ENCODE results near the gene ABCA2.

ABCA2 gene

GRCh38 chr9:137027369-137028262 is at the start of gene ABCA2:
Gene ABCA2 (minus strand): TSS chr9:137028237. CDS start chr9:137028140, 97 bp downstream.
- no peaks in the 10 kb centered on the region for H3K36me3 ChIP-seq (ENCODE audit: insufficient read depth, low read length)
- peak within 1 kb of the TSS; percentile 38 to 71 for H3K4me3 ChIP-seq (ENCODE audit: low read depth in 1 of 2, low read length in 2 of 2)
- H3K9me3 ChIP-seq (ENCODE audit: low read length) = no peaks in the 10 kb centered on the region
- no peaks in the 10 kb centered on the region for H3K27me3 ChIP-seq (ENCODE audit: control insufficient read depth in 1 of 2, insufficient read depth in 2 of 2, low read length in 2 of 2)
- peak within 1 kb of the TSS; percentile 52 for H3K27ac ChIP-seq (ENCODE audit: low read depth, low read length)
- H3K9ac ChIP-seq (ENCODE audit: low read length) = no peak within 1 kb of the TSS
- H3K4me1 ChIP-seq (ENCODE audit: insufficient read depth, low read length) = peaks cover 27% of the 10 kb centered on the region

- Histone ChIP-seq H3K4me1 (ENCODE audit: insufficient read depth, low read length) (peaks cover 8% of the 10 kb centered on the region), H3K36me3 (ENCODE audit: insufficient read depth, low read length) (peaks cover 6% of the 10 kb centered on the region), H3K9ac (ENCODE audit: low read length) (no peak within 1 kb of the TSS), H3K27me3 (ENCODE audit: control insufficient read depth in 1 of 2, insufficient read depth in 2 of 2, low read length in 2 of 2) (peaks cover 7 to 37% of the 10 kb centered on the region in 2 donors), H3K9me3 (ENCODE audit: low read length) (no peaks in the 10 kb centered on the region), H3K4me3 (ENCODE audit: low read depth in 1 of 2, low read length in 2 of 2) (peak within 1 kb of the TSS; percentile 38 to 41), H3K27ac (ENCODE audit: low read depth, low read length) (no peak within 1 kb of the TSS)
Measured at GRCh38 chr9:137077010-137077747, 49.1 kb upstream of the ABCA2 start, which contains the start of gene UAP1L1. Gene UAP1L1 (plus strand): TSS chr9:137077517. CDS start chr9:137077533, 16 bp downstream.

- Histone ChIP-seq H3K36me3 (ENCODE audit: insufficient read depth, low read length) (peaks cover 6% of the 10 kb centered on the region), H3K9ac (ENCODE audit: low read length) (no peak overlapping the region), H3K4me3 (ENCODE audit: low read depth in 1 of 2, low read length in 2 of 2) (no peak overlapping the region), H3K4me1 (ENCODE audit: insufficient read depth, low read length) (peaks cover 8% of the 10 kb centered on the region), H3K27ac (ENCODE audit: low read depth, low read length) (no peak overlapping the region), H3K9me3 (ENCODE audit: low read length) (no peaks in the 10 kb centered on the region), H3K27me3 (ENCODE audit: control insufficient read depth in 1 of 2, insufficient read depth in 2 of 2, low read length in 2 of 2) (peaks cover 7 to 37% of the 10 kb centered on the region in 2 donors)
Measured at GRCh38 chr9:137076636-137077009, 48.6 kb upstream of the ABCA2 start.

- peaks cover 6% of the 10 kb centered on the region for H3K36me3 ChIP-seq (ENCODE audit: insufficient read depth, low read length)
- H3K4me3 ChIP-seq (ENCODE audit: low read depth in 1 of 2, low read length in 2 of 2) = no peak overlapping the region
- peaks cover 7 to 32% of the 10 kb centered on the region in 2 donors for H3K27me3 ChIP-seq (ENCODE audit: control insufficient read depth in 1 of 2, insufficient read depth in 2 of 2, low read length in 2 of 2)
- H3K4me1 ChIP-seq (ENCODE audit: insufficient read depth, low read length) = peaks cover 8% of the 10 kb centered on the region
- H3K9me3 ChIP-seq (ENCODE audit: low read length) = no peaks in the 10 kb centered on the region
- no peak overlapping the region for H3K27ac ChIP-seq (ENCODE audit: low read depth, low read length)
- no peak overlapping the region for H3K9ac ChIP-seq (ENCODE audit: low read length)
Measured at GRCh38 chr9:137075275-137075775, 47.3 kb upstream of the ABCA2 start.

GRCh38 chr9:137074657-137075274 is 46.7 kb upstream of the ABCA2 start:
- peaks cover 2% of the 10 kb centered on the region for H3K36me3 ChIP-seq (ENCODE audit: insufficient read depth, low read length)
- H3K4me1 ChIP-seq (ENCODE audit: insufficient read depth, low read length) = peaks cover 8% of the 10 kb centered on the region
- no peak overlapping the region for H3K9ac ChIP-seq (ENCODE audit: low read length)
- peaks cover 7 to 29% of the 10 kb centered on the region in 2 donors for H3K27me3 ChIP-seq (ENCODE audit: control insufficient read depth in 1 of 2, insufficient read depth in 2 of 2, low read length in 2 of 2)
- no peak overlapping the region for H3K27ac ChIP-seq (ENCODE audit: low read depth, low read length)
- no peaks in the 10 kb centered on the region for H3K9me3 ChIP-seq (ENCODE audit: low read length)
- H3K4me3 ChIP-seq (ENCODE audit: low read depth in 1 of 2, low read length in 2 of 2) = no peak overlapping the region

GRCh38 chr9:137073992-137074399 is 46.0 kb upstream of the ABCA2 start:
- Histone ChIP-seq H3K4me3 (ENCODE audit: low read depth in 1 of 2, low read length in 2 of 2) (no peak overlapping the region), H3K36me3 (ENCODE audit: insufficient read depth, low read length) (no peaks in the 10 kb centered on the region), H3K27ac (ENCODE audit: low read depth, low read length) (no peak overlapping the region), H3K9me3 (ENCODE audit: low read length) (no peaks in the 10 kb centered on the region), H3K9ac (ENCODE audit: low read length) (no peak overlapping the region), H3K27me3 (ENCODE audit: control insufficient read depth in 1 of 2, insufficient read depth in 2 of 2, low read length in 2 of 2) (peaks cover 14 to 29% of the 10 kb centered on the region in 2 donors), H3K4me1 (ENCODE audit: insufficient read depth, low read length) (peaks cover 8% of the 10 kb centered on the region)

GRCh38 chr9:137071282-137071681 is 43.2 kb upstream of the ABCA2 start:
- Histone ChIP-seq H3K9me3 (ENCODE audit: low read length) (no peaks in the 10 kb centered on the region), H3K27me3 (ENCODE audit: control insufficient read depth in 1 of 2, insufficient read depth in 2 of 2, low read length in 2 of 2) (peaks cover 12 to 22% of the 10 kb centered on the region in 2 donors), H3K4me1 (ENCODE audit: insufficient read depth, low read length) (no peaks in the 10 kb centered on the region), H3K9ac (ENCODE audit: low read length) (no peak overlapping the region), H3K27ac (ENCODE audit: low read depth, low read length) (no peak overlapping the region), H3K4me3 (ENCODE audit: low read depth in 1 of 2, low read length in 2 of 2) (no peak overlapping the region), H3K36me3 (ENCODE audit: insufficient read depth, low read length) (no peaks in the 10 kb centered on the region)

- no peak overlapping the region for H3K27ac ChIP-seq (ENCODE audit: low read depth, low read length)
- H3K27me3 ChIP-seq (ENCODE audit: control insufficient read depth in 1 of 2, insufficient read depth in 2 of 2, low read length in 2 of 2) = peaks cover 12 to 26% of the 10 kb centered on the region in 2 donors
- no peaks in the 10 kb centered on the region for H3K4me1 ChIP-seq (ENCODE audit: insufficient read depth, low read length)
- no peak overlapping the region for H3K9ac ChIP-seq (ENCODE audit: low read length)
- no peaks in the 10 kb centered on the region for H3K36me3 ChIP-seq (ENCODE audit: insufficient read depth, low read length)
- H3K4me3 ChIP-seq (ENCODE audit: low read depth in 1 of 2, low read length in 2 of 2) = no peak overlapping the region
- no peaks in the 10 kb centered on the region for H3K9me3 ChIP-seq (ENCODE audit: low read length)
Measured at GRCh38 chr9:137070906-137071275, 42.9 kb upstream of the ABCA2 start.

GRCh38 chr9:137070201-137070905 is 42.3 kb upstream of the ABCA2 start, which contains the start of gene SAPCD2:
Gene SAPCD2 (minus strand): TSS chr9:137070557. CDS start chr9:137070460, 97 bp downstream.
- no peak within 1 kb of the TSS for H3K27ac ChIP-seq (ENCODE audit: low read depth, low read length)
- H3K4me3 ChIP-seq (ENCODE audit: low read depth in 1 of 2, low read length in 2 of 2) = no peak within 1 kb of the TSS
- H3K27me3 ChIP-seq (ENCODE audit: control insufficient read depth in 1 of 2, insufficient read depth in 2 of 2, low read length in 2 of 2) = peaks cover 12 to 27% of the 10 kb centered on the region in 2 donors
- H3K9me3 ChIP-seq (ENCODE audit: low read length) = no peaks in the 10 kb centered on the region
- H3K36me3 ChIP-seq (ENCODE audit: insufficient read depth, low read length) = no peaks in the 10 kb centered on the region
- no peaks in the 10 kb centered on the region for H3K4me1 ChIP-seq (ENCODE audit: insufficient read depth, low read length)
- H3K9ac ChIP-seq (ENCODE audit: low read length) = no peak within 1 kb of the TSS

GRCh38 chr9:137069508-137070091 is 41.6 kb upstream of the ABCA2 start:
- no peak overlapping the region for H3K4me3 ChIP-seq (ENCODE audit: low read depth in 1 of 2, low read length in 2 of 2)
- no peaks in the 10 kb centered on the region for H3K36me3 ChIP-seq (ENCODE audit: insufficient read depth, low read length)
- H3K9me3 ChIP-seq (ENCODE audit: low read length) = no peaks in the 10 kb centered on the region
- no peaks in the 10 kb centered on the region for H3K4me1 ChIP-seq (ENCODE audit: insufficient read depth, low read length)
- peaks cover 12 to 30% of the 10 kb centered on the region in 2 donors for H3K27me3 ChIP-seq (ENCODE audit: control insufficient read depth in 1 of 2, insufficient read depth in 2 of 2, low read length in 2 of 2)
- H3K9ac ChIP-seq (ENCODE audit: low read length) = no peak overlapping the region
- no peak overlapping the region for H3K27ac ChIP-seq (ENCODE audit: low read depth, low read length)

Measured in muscle layer of colon (tissue), 2 donors.